ENCODE data around the gene ZNF639. TPM values are rescaled to one million over a fixed set of nuclear protein-coding genes. Genes with fewer than 3 reads are reported as not detected.
"Not testable (repeated sequence)": the region's sequence is repeated elsewhere in the genome, so short reads cannot be mapped to it uniquely, and the experiment has no call there.

ZNF639 gene, protein sequence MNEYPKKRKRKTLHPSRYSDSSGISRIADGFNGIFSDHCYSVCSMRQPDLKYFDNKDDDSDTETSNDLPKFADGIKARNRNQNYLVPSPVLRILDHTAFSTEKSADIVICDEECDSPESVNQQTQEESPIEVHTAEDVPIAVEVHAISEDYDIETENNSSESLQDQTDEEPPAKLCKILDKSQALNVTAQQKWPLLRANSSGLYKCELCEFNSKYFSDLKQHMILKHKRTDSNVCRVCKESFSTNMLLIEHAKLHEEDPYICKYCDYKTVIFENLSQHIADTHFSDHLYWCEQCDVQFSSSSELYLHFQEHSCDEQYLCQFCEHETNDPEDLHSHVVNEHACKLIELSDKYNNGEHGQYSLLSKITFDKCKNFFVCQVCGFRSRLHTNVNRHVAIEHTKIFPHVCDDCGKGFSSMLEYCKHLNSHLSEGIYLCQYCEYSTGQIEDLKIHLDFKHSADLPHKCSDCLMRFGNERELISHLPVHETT
- 47.6 TPM for total RNA-seq
- 10 to 100 TPM; 32.1 to 41.6 (median 36.8) TPM for polyA plus RNA-seq (ENCODE audit: insufficient read depth in 1 of 8, insufficient read length in 8 of 8, low replicate concordance in 1 of 8)
- long read RNA-seq, donor 1, full-length matches to known transcripts = 7 of 7 reads
- long read RNA-seq, donor 1, partial matches to known transcripts = 0 of 7 reads
- long read RNA-seq, donor 1, other reads (novel, unspliced or antisense) = 0 of 7 reads
- long read RNA-seq, donor 2, partial matches to known transcripts = 0 of 2 reads
- long read RNA-seq, donor 2, other reads (novel, unspliced or antisense) = 0 of 2 reads
- long read RNA-seq, donor 3, full-length matches to known transcripts = 10 of 10 reads
- long read RNA-seq, donor 3, partial matches to known transcripts = 0 of 10 reads
- long read RNA-seq, donor 3, other reads (novel, unspliced or antisense) = 0 of 10 reads
- long read RNA-seq, donor 4, partial matches to known transcripts = 5 of 6 reads
- long read RNA-seq, donor 4, other reads (novel, unspliced or antisense) = 0 of 6 reads
- long read RNA-seq, donor 5, transcript ZNF639-209 (6 exons, 2,033 nt) = major isoform, 7 of 29 reads
- long read RNA-seq, donor 5, transcript ZNF639-207 (7 exons, 1,228 nt) = major isoform, 7 of 29 reads
- long read RNA-seq, donor 5, partial matches to known transcripts = 14 of 29 reads
- long read RNA-seq, donor 5, other reads (novel, unspliced or antisense) = 0 of 29 reads
- long read RNA-seq, donor 6, transcript ZNF639-207 (7 exons, 1,228 nt) = major isoform, 9 of 14 reads
- long read RNA-seq, donor 6, partial matches to known transcripts = 0 of 14 reads
- long read RNA-seq, donor 6, other reads (novel, unspliced or antisense) = 0 of 14 reads
- long read RNA-seq, donor 7, full-length matches to known transcripts = 8 of 8 reads
- long read RNA-seq, donor 7, partial matches to known transcripts = 0 of 8 reads
- long read RNA-seq, donor 7, other reads (novel, unspliced or antisense) = 0 of 8 reads
- long read RNA-seq, donor 8, transcript ZNF639-207 (7 exons, 1,228 nt) = major isoform, 7 of 19 reads
- long read RNA-seq, donor 8, partial matches to known transcripts = 8 of 19 reads
- long read RNA-seq, donor 8, other reads (novel, unspliced or antisense) = 0 of 19 reads
- long read RNA-seq, donor 9, transcript ZNF639-207 (7 exons, 1,228 nt) = major isoform, 9 of 18 reads
- long read RNA-seq, donor 9, partial matches to known transcripts = 5 of 18 reads
- long read RNA-seq, donor 9, other reads (novel, unspliced or antisense) = 0 of 18 reads
- long read RNA-seq, donor 10, full-length matches to known transcripts = 20 of 20 reads
- long read RNA-seq, donor 10, partial matches to known transcripts = 0 of 20 reads
- long read RNA-seq, donor 10, other reads (novel, unspliced or antisense) = 0 of 20 reads
- long read RNA-seq, donor 11, transcript ZNF639-207 (7 exons, 1,228 nt) = major isoform, 8 of 15 reads
- long read RNA-seq, donor 11, transcript ZNF639-209 (6 exons, 2,033 nt) = minor isoform, 6 of 15 reads
- long read RNA-seq, donor 11, partial matches to known transcripts = 0 of 15 reads
- long read RNA-seq, donor 11, other reads (novel, unspliced or antisense) = 0 of 15 reads

DNA sequence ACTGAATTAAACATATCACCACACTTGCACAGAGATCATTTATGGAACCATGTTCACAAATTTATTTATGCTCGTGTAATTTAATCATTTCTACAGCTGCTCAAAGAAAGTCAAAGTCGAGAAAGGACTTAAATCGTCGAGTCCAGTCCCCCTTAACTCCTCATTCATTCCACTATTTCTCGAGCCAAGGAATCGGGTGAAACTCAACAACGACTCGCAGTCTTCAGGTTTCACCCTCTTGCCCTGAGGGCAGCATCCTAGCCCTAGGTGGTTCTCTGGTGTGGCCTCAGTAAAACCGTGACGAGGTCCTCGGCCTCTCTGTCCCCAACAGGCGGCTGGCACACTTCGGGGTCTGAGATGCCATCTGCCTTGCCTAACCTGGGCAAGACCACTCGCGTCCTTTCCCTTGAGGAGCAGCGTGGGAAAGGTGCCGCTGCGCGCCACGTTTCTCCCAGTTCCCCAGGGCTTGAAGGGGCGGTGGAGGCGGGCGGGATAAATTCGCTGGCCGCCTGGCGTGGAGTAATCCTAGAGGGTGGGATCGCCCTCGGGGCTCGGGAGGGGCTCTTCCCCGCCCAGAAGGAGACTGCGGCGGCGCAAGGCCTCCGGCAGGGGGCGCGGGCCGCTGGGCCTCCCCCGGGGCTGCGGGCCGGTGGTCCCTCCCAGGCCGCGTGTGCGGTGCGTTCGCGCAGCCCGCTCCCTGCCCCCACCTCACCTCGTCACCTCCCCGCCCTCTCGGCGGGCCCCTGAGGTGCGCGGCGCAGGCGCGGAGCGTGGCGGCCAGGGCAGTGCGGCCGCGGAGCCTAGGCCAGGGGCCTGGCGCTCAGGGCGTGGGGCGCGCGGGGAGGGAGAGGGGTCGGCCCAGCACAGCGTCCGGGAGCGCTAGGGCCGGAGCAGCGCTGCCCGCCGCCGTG, at the start of gene ZNF639:
Gene ZNF639, plus strand, starts transcription at position 746 of the 911 bp plus-strand sequence. CDS start 5,263 bp downstream, outside the sequence.
- Histone ChIP-seq H3K4me3 (ENCODE audit: low read length) (peak within 1 kb of the TSS; percentile 99), H3K9me3 (replicated peaks; ENCODE audit: control insufficient read depth, low read depth, low read length) (no peaks in the 10 kb centered on the region), H3K27ac (ENCODE audit: low read length) (peak within 1 kb of the TSS; percentile 98), H3K36me3 (ENCODE audit: control insufficient read depth, insufficient read depth, low read length) (peaks cover 5% of the 10 kb centered on the region), H3K27me3 (ENCODE audit: control insufficient read depth, insufficient read depth, low read length) (no peaks in the 10 kb centered on the region), H3K4me1 (ENCODE audit: control insufficient read depth, insufficient read depth, low read length) (peaks cover 13% of the 10 kb centered on the region)
- peak; percentile 94 for DNase-seq
- WGBS (ENCODE audit: insufficient coverage) = under 1% methylated on average over 70 of the region's 75 CpGs

DNA sequence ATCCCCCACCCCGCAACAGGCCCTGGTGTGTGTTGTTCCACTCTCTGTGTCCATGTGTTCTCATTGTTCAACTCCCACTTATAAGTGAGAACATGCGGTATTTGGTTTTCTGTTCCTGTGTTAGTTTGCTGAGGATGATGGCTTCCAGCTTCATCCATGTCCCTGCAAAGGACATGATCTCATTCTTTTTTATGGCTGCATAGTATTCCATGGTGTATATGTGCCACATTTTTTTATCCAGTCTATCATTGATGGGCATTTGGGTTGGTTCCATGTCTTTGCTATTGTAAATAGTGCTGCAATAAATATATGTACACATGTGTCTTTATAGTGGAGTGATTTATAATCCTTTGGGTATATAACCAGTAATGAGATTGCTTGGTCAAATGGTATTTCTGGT, 48.4 kb upstream of the ZNF639 start:
- H3K4me1 ChIP-seq (ENCODE audit: control insufficient read depth, insufficient read depth, low read length); H3K27me3 ChIP-seq (ENCODE audit: control insufficient read depth, insufficient read depth, low read length); DNase-seq; H3K4me3 ChIP-seq (ENCODE audit: low read length); H3K36me3 ChIP-seq (ENCODE audit: control insufficient read depth, insufficient read depth, low read length); H3K27ac ChIP-seq (ENCODE audit: low read length); H3K9me3 ChIP-seq (replicated peaks; ENCODE audit: control insufficient read depth, low read depth, low read length): not testable (repeated sequence)
- no CpG with 5 or more reads among the region's 2 CpGs for WGBS (ENCODE audit: insufficient coverage)

DNA sequence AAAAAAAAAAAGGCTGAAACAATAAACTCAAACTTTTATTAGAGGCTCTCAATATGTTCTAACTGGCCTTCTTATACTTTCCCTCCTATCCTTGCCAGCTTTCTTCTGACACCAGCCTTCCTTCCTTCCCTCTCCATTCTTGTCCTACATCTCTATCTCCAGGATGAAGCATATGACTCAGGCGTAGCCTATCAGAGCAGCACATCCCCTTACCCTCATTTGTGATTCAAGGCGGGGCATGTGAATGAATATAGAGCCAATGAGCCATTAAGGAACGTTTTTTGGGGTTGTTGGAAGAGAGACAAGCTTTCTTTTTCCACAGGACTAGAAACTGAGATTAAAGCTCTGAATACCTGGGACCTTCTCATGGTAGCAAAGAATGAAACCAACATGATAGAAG, 46.8 kb upstream of the ZNF639 start:
- H3K27me3 ChIP-seq (ENCODE audit: control insufficient read depth, insufficient read depth, low read length) = no peaks in the 10 kb centered on the region
- no peak overlapping the region for H3K4me3 ChIP-seq (ENCODE audit: low read length)
- no peak overlapping the region for H3K27ac ChIP-seq (ENCODE audit: low read length)
- H3K4me1 ChIP-seq (ENCODE audit: control insufficient read depth, insufficient read depth, low read length) = no peaks in the 10 kb centered on the region
- no peaks in the 10 kb centered on the region for H3K36me3 ChIP-seq (ENCODE audit: control insufficient read depth, insufficient read depth, low read length)
- no peaks in the 10 kb centered on the region for H3K9me3 ChIP-seq (replicated peaks; ENCODE audit: control insufficient read depth, low read depth, low read length)
- no CpG with 5 or more reads among the region's 3 CpGs for WGBS (ENCODE audit: insufficient coverage)
- no peak for DNase-seq

DNA sequence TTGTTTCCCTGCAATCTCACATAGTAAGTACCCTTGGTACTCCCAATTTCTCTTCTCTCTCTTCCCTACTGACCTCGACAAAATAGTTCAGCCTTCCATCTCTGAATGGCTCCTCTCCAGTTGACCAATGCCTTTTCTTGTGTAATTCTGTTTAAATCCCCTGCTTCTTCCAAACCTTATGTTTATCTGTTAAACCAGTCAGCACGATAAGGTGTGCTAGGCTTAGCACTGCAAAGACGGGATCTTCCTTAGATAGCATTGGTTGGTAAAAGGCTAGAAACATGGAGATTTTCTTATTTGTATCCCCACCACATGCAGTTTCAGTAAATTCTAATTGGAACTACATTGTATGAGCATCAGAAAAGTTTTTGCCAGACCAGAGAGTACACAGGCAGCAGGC, 46.1 kb upstream of the ZNF639 start:
- DNase-seq = no peak
- H3K36me3 ChIP-seq (ENCODE audit: control insufficient read depth, insufficient read depth, low read length) = no peaks in the 10 kb centered on the region
- 83% methylated on average over 1 of the region's 3 CpGs for WGBS (ENCODE audit: insufficient coverage)

DNA sequence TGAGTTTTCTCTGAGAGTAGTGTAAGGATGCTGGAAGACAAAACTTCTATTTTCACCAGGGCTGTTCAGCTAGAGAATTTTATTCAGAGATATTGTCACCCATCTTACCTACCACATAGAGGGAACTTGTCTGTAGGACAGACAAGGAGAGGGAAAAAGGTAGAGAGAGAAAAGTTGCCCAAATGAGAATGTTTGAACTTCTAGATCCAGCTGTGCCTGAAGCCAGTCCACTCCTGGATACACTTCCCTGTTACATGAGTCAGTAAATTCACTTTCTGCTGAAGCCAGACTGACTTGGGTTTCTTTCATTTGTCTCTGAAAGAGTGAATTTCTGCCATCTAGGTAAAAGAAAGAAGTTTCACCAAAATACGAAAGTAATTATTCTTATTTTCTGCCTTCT, 44.7 kb upstream of the ZNF639 start:
- Histone ChIP-seq H3K36me3 (ENCODE audit: control insufficient read depth, insufficient read depth, low read length) (no peaks in the 10 kb centered on the region), H3K27me3 (ENCODE audit: control insufficient read depth, insufficient read depth, low read length) (peaks cover 2% of the 10 kb centered on the region), H3K4me1 (ENCODE audit: control insufficient read depth, insufficient read depth, low read length) (no peaks in the 10 kb centered on the region), H3K9me3 (replicated peaks; ENCODE audit: control insufficient read depth, low read depth, low read length) (no peaks in the 10 kb centered on the region), H3K27ac (ENCODE audit: low read length) (no peak overlapping the region), H3K4me3 (ENCODE audit: low read length) (no peak overlapping the region)
- no peak for DNase-seq
- no CpG with 5 or more reads among the region's 1 CpG for WGBS (ENCODE audit: insufficient coverage)

More for the DNA sequence above, 46.1 kb upstream of the ZNF639 start:
- H3K4me3 ChIP-seq (ENCODE audit: low read length) = no peak overlapping the region
- H3K4me1 ChIP-seq (ENCODE audit: control insufficient read depth, insufficient read depth, low read length) = no peaks in the 10 kb centered on the region
- peaks cover under 1% of the 10 kb centered on the region for H3K27me3 ChIP-seq (ENCODE audit: control insufficient read depth, insufficient read depth, low read length)
- H3K27ac ChIP-seq (ENCODE audit: low read length) = no peak overlapping the region
- no peaks in the 10 kb centered on the region for H3K9me3 ChIP-seq (replicated peaks; ENCODE audit: control insufficient read depth, low read depth, low read length)

DNA sequence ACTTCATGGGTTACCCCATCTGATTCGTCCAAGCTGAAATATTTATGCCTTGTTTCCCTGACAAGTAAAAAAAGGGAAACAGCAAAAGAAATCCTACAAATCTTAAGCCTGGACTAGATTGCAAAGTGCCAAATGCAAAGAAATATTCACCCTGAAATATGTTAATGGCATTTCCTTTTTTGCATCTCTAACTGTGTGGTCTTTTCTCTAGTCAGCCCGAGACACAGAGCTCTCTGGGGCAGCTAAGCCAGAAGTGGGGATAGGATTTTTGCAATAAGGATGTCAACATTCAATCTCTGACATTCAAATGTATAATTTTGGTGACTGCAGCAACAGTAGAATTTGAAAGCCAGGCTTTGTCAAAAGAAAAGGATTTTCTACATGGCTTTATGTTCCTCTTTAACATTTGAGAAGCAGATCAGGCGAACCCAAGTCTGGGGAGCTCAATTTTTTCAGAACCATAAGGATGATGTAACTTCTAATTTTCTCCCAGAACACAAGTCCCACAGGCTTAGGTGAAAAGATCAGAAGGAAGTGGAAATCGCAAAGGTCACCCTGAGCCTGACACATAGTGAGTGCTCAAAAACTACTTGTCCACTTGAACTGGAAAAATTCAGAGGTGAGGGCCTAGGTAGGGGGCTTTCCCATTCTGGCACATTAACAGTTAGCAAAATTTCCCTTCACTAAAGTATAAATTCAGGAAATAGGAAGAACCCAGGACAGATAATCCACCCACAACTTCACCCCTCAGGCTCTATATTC, 43.7 kb upstream of the ZNF639 start:
- Histone ChIP-seq H3K36me3 (ENCODE audit: control insufficient read depth, insufficient read depth, low read length) (no peaks in the 10 kb centered on the region), H3K4me1 (ENCODE audit: control insufficient read depth, insufficient read depth, low read length) (no peaks in the 10 kb centered on the region), H3K27ac (ENCODE audit: low read length) (no peak overlapping the region), H3K27me3 (ENCODE audit: control insufficient read depth, insufficient read depth, low read length) (peaks cover 2% of the 10 kb centered on the region), H3K9me3 (replicated peaks; ENCODE audit: control insufficient read depth, low read depth, low read length) (no peaks in the 10 kb centered on the region), H3K4me3 (ENCODE audit: low read length) (no peak overlapping the region)
- no peak for DNase-seq
- WGBS (ENCODE audit: insufficient coverage) = no CpG with 5 or more reads among the region's 4 CpGs

DNA sequence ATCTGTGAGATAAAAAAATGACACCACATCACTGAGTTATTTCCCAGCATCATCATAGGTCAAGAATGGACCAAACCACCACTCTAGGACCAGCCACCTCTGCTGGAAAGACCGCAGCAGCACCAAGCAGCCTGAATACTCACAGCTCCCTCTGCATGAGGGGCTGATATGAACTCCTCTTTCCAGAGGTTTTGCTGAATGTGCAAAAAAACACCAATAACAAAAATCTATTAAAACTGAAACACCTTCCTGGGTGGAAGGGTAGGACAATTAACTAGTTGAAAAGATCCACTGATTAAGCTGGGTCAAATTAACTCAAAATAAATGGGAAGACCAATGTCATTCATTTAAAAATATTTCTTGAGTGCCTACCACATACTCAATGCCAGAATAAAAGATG, 43.0 kb upstream of the ZNF639 start:
- H3K4me3 ChIP-seq (ENCODE audit: low read length) = no peak overlapping the region
- H3K9me3 ChIP-seq (replicated peaks; ENCODE audit: control insufficient read depth, low read depth, low read length) = no peaks in the 10 kb centered on the region
- no peak overlapping the region for H3K27ac ChIP-seq (ENCODE audit: low read length)
- no peaks in the 10 kb centered on the region for H3K4me1 ChIP-seq (ENCODE audit: control insufficient read depth, insufficient read depth, low read length)
- no CpG with 5 or more reads among the region's 1 CpG for WGBS (ENCODE audit: insufficient coverage)
- DNase-seq = no peak
- peaks cover 2% of the 10 kb centered on the region for H3K27me3 ChIP-seq (ENCODE audit: control insufficient read depth, insufficient read depth, low read length)
- no peaks in the 10 kb centered on the region for H3K36me3 ChIP-seq (ENCODE audit: control insufficient read depth, insufficient read depth, low read length)

DNA sequence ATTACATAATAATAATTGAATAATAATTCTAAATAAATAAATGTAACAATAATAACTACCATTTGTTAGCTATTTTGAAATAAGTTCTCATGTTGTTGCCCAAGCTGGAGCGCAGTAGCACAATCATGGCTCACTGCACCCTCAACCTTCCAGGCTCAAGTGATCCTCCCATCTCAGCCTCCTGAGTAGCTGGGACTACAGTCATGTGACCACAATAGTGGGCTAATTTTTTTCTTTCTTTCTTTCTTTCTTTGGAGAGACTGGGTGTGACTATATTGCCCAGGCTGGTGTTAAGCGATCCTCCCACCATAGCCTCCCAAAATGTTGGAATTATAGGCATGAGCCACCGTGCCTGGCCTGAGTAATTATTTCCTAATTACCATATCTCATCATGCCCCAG, 41.0 kb upstream of the ZNF639 start:
- Histone ChIP-seq H3K36me3 (ENCODE audit: control insufficient read depth, insufficient read depth, low read length) (no peaks in the 10 kb centered on the region), H3K4me1 (ENCODE audit: control insufficient read depth, insufficient read depth, low read length) (no peaks in the 10 kb centered on the region), H3K27me3 (ENCODE audit: control insufficient read depth, insufficient read depth, low read length) (peaks cover 2% of the 10 kb centered on the region), H3K27ac (ENCODE audit: low read length) (no peak overlapping the region), H3K9me3 (replicated peaks; ENCODE audit: control insufficient read depth, low read depth, low read length) (no peaks in the 10 kb centered on the region), H3K4me3 (ENCODE audit: low read length) (no peak overlapping the region)
- DNase-seq = no peak
- no CpG with 5 or more reads among the region's 3 CpGs for WGBS (ENCODE audit: insufficient coverage)

Data from muscle of leg (tissue), 16 donors.